ENCODE results near the gene LINC00632.

Gene LINC00632

GRCh38 chrX:140765043-140765784 lies 55.7 kb downstream of the LINC00632 start:
- DNase-seq = no peak

GRCh38 chrX:140766024-140766611 lies 56.6 kb downstream of the LINC00632 start:
- peak; percentile 27 for DNase-seq

- no peak for DNase-seq
Observed at GRCh38 chrX:140767646-140768045, 58.1 kb downstream of the LINC00632 start.

GRCh38 chrX:140775211-140775610 lies 65.7 kb downstream of the LINC00632 start:
- DNase-seq = no peak

- no peak for DNase-seq
Observed at GRCh38 chrX:140776320-140776719, 66.8 kb downstream of the LINC00632 start.

- DNase-seq = no peak
Observed at GRCh38 chrX:140794642-140795041, 85.1 kb downstream of the LINC00632 start.

- DNase-seq = no peak
Observed at GRCh38 chrX:140799216-140799615, 89.7 kb downstream of the LINC00632 start.

- no peak for DNase-seq
Observed at GRCh38 chrX:140804292-140804691, 94.7 kb downstream of the LINC00632 start.

GRCh38 chrX:140815868-140816267 lies 106.3 kb downstream of the LINC00632 start:
- DNase-seq = no peak

GRCh38 chrX:140817943-140818342 lies 108.4 kb downstream of the LINC00632 start:
- no peak for DNase-seq

GRCh38 chrX:140821280-140821679 lies 111.7 kb downstream of the LINC00632 start:
- no peak for DNase-seq

- no peak for DNase-seq
Observed at GRCh38 chrX:140822184-140822583, 112.6 kb downstream of the LINC00632 start.

- no peak for DNase-seq
Observed at GRCh38 chrX:140822861-140823260, 113.3 kb downstream of the LINC00632 start.

GRCh38 chrX:140836874-140837273 lies 127.3 kb downstream of the LINC00632 start:
- DNase-seq = no peak
